Inflammatory macrophage treated with lipopolysaccharide for 1 hour (primary cell): ENCODE results near the gene XIRP1.
A peak's percentile ranks its signal among the peaks of the same experiment; 100 is the strongest.

Experiments
- DNase-seq, 2 donors: peaks; one replicate each; pipeline ENCODE4 v3.0.0-alpha.2; 2020 to 2022

Gene XIRP1

GRCh38 chr3:39143051-39143885 is 49.1 kb downstream of the XIRP1 start:
- no peak for DNase-seq

GRCh38 chr3:39142067-39142466 is 50.3 kb downstream of the XIRP1 start:
- DNase-seq: peak in 1 of 2 donors; percentile 43

GRCh38 chr3:39141171-39141995 is 51.0 kb downstream of the XIRP1 start:
- peak; percentile 57 to 59 for DNase-seq

GRCh38 chr3:39140341-39140971 is 51.9 kb downstream of the XIRP1 start:
- DNase-seq: no peak

- no peak for DNase-seq
Observed at GRCh38 chr3:39139442-39139841, 53.0 kb downstream of the XIRP1 start.

GRCh38 chr3:39138804-39139415 is 53.5 kb downstream of the XIRP1 start:
- peak; percentile 26 to 52 for DNase-seq

GRCh38 chr3:39137991-39138803 is 54.2 kb downstream of the XIRP1 start:
- no peak for DNase-seq

- no peak for DNase-seq
Observed at GRCh38 chr3:39137435-39137936, 54.9 kb downstream of the XIRP1 start.

- no peak for DNase-seq
Observed at GRCh38 chr3:39136533-39137434, 55.6 kb downstream of the XIRP1 start.

GRCh38 chr3:39135170-39135805 is 57.1 kb downstream of the XIRP1 start:
- DNase-seq: no peak

GRCh38 chr3:39134305-39134704 is 58.1 kb downstream of the XIRP1 start:
- no peak for DNase-seq

- peak in 1 of 2 donors; percentile 38 for DNase-seq
Observed at GRCh38 chr3:39133822-39134221, 58.6 kb downstream of the XIRP1 start.
